Gastroesophageal sphincter (tissue), 4 donors: ENCODE results near the gene HS3ST3A1. TPM values are rescaled to one million over a fixed set of nuclear protein-coding genes. Genes with fewer than 3 reads are reported as not detected.

ENCODE experiments used
- ATAC-seq: fragments of 150-250 bp; one replicate; pipeline ENCODE4 v1.9.1; 2016; ENCODE audit warnings: mild to moderate bottlenecking, moderate library complexity
- H3K27ac ChIP-seq, 4 donors: fragments of 200-600 bp; sonication (generic) in 3 of 4; 1 replicate in 3 of 4; 2 replicates in 1 of 4; pipeline ENCODE4 v1.5.1; 2016 to 2019
- H3K27me3 ChIP-seq: fragments of 200-600 bp; sonication (generic); one replicate; pipeline ENCODE4 v1.5.1; 2019
- H3K36me3 ChIP-seq, 2 donors: fragments of 200-600 bp; sonication (generic); one replicate each; pipeline ENCODE4 v1.5.1; 2019; ENCODE audit warnings: control low read depth in 1 of 2
- H3K4me1 ChIP-seq, 3 donors: fragments of 200-600 bp; sonication (generic); 1 replicate in 2 of 3; 2 replicates in 1 of 3; pipeline ENCODE4 v1.5.1; 2016 to 2019; ENCODE audit warnings: control low read depth in 2 of 3
- H3K4me3 ChIP-seq, 2 donors: fragments of 200-600 bp; sonication (generic); one replicate each; pipeline ENCODE4 v1.5.1; 2019; ENCODE audit warnings: mild to moderate bottlenecking in 1 of 2, moderate library complexity in 1 of 2
- H3K9me3 ChIP-seq, 3 donors: fragments of 200-600 bp; sonication (generic); one replicate each; pipeline ENCODE4 v1.5.1; 2017 to 2019; ENCODE audit warnings: control low read depth in 2 of 3
- EP300 ChIP-seq: sonication (generic); formaldehyde crosslinking; IDR thresholded peaks from one replicate; pipeline ENCODE4 v1.6.1; 2017; ENCODE audit warnings: antibody characterized with exemption, mild to moderate bottlenecking
- POLR2A ChIP-seq, 2 donors: fragments of 450-650 bp; IDR thresholded peaks; one replicate each; pipeline ENCODE4 v1.6.1; 2017; ENCODE audit warnings: antibody characterized with exemption in 2 of 2, mild to moderate bottlenecking in 2 of 2, moderate library complexity in 1 of 2
- POLR2AphosphoS5 ChIP-seq: sonication (generic); formaldehyde crosslinking; IDR thresholded peaks from one replicate; pipeline ENCODE4 v1.6.1; 2017; ENCODE audit warnings: antibody characterized with exemption
- WGBS, 2 donors: methylation state at CpG; one replicate each; pipeline ENCODE4 v1.1.5; 2018; ENCODE audit warnings: low coverage in 1 of 2; 5-methylcytosine and 5-hydroxymethylcytosine counted together
- total RNA-seq, 4 donors: library from RNA; depleted of rRNA; stranded (reverse); fragments of >200 nt; gene quantifications; one replicate each; pipeline ENCODE4 v1.1.0, GENCODE V29; 2016
- TF ChIP-seq, protein P1 (sequence below), 4 experiments: fragments of 200-600 bp in 2 of 4; fragments of 450-650 bp in 2 of 4; sonication (generic) in 1 of 4; IDR thresholded peaks; one replicate each; pipeline ENCODE4 v1.5.1; 2017 to 2019; ENCODE audit warnings: antibody characterized with exemption in 4 of 4, mild to moderate bottlenecking in 2 of 4, moderate library complexity in 2 of 4

HS3ST3A1 gene
- total RNA-seq, 4 donors from 2014 or later, result 5.9 to 10.9 (median 8.9) TPM

DNA sequence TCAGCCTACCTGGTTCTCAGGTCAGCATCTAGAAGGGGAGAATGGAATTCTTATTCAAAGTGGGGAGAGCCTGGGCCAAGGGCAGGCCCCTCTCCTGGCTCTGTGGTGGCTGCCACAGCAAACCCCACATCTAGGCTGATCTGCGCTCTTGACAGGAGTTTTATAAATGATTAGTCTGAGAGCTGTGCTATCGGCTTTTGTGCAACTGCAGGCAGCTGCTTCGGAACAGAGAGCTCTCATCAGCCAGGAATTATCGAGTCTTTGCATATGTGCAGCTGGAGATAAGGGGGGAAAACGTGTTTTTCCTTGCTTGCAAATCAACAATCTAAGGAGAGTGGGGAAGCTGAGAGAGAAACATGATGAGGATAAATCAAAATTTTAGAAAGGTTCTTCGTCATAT lies 91.7 kb downstream of the HS3ST3A1 start:
- peaks cover 6% of the 10 kb centered on the region for H3K27me3 ChIP-seq
- H3K4me3 ChIP-seq, result no peak overlapping the region
- TF ChIP-seq EP300, result no peak
- no peak for TF ChIP-seq POLR2AphosphoS5
- TF ChIP-seq, protein P1, sequence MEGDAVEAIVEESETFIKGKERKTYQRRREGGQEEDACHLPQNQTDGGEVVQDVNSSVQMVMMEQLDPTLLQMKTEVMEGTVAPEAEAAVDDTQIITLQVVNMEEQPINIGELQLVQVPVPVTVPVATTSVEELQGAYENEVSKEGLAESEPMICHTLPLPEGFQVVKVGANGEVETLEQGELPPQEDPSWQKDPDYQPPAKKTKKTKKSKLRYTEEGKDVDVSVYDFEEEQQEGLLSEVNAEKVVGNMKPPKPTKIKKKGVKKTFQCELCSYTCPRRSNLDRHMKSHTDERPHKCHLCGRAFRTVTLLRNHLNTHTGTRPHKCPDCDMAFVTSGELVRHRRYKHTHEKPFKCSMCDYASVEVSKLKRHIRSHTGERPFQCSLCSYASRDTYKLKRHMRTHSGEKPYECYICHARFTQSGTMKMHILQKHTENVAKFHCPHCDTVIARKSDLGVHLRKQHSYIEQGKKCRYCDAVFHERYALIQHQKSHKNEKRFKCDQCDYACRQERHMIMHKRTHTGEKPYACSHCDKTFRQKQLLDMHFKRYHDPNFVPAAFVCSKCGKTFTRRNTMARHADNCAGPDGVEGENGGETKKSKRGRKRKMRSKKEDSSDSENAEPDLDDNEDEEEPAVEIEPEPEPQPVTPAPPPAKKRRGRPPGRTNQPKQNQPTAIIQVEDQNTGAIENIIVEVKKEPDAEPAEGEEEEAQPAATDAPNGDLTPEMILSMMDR (IDR thresholded peaks at IDR 0.05), result no peak
- TF ChIP-seq POLR2A (IDR thresholded peaks at IDR 0.05), result no peak
- H3K27ac ChIP-seq, result peak overlapping the region in 2 of 4 donors; percentile 43 to 49
- WGBS, 2 donors, result 23 to 27% methylated on average over 3 to 6 of the region's 6 CpGs
- H3K36me3 ChIP-seq, result no peaks in the 10 kb centered on the region
- no peaks in the 10 kb centered on the region for H3K9me3 ChIP-seq
- H3K4me1 ChIP-seq, result no peaks in the 10 kb centered on the region
- ATAC-seq, result no peak

DNA sequence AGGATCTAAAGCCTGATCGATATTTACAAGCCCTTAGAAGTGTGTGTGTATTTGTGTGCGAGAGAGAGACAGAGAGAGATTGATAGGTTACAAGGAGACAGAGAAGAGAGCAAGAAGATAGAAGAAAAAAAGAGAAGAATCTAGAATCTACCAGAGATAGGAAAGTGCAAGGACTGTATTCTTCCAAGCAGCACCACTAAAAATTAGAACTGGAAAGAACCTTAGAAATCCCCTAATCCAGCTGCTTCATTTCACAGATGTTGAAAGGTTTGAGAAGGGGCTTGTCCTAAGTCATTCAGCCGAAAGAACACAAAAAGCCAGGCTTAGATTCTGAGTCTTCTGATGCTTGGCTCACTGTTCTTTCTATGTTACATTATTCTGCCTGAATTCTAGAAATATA lies 92.2 kb downstream of the HS3ST3A1 start:
- Histone ChIP-seq H3K27ac (peak overlapping the region in 2 of 4 donors; percentile 43 to 49), H3K36me3 (no peaks in the 10 kb centered on the region), H3K9me3 (no peaks in the 10 kb centered on the region), H3K4me3 (no peak overlapping the region), H3K27me3 (peaks cover 6% of the 10 kb centered on the region), H3K4me1 (no peaks in the 10 kb centered on the region)
- ATAC-seq, result peak; percentile 34
- 31 to 43% methylated on average over 3 of the region's 3 CpGs for WGBS, 2 donors
- no peak for TF ChIP-seq POLR2AphosphoS5
- TF ChIP-seq POLR2A (IDR thresholded peaks at IDR 0.05), result no peak
- TF ChIP-seq, protein P1 (IDR thresholded peaks at IDR 0.05), result no peak
- TF ChIP-seq EP300, result no peak

DNA sequence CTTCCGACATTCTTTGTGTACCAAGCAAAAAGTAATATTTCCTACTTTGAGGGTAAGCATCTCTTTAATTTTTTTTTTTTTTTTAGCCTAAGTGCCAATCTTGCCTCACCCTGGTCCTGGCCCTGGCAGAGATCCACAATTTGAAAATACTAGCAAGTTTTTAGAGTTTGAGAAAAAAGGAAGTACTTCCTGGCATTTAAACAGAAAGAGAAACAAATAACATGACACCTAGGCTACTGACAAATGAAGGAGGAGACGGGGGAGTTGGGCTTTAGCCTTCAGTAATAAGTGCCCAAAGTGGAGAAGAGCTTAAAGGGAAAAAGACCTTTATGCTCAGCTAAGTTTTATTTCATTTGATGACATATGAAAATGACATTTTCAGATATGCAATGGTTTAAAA lies 92.8 kb downstream of the HS3ST3A1 start:
- Histone ChIP-seq H3K36me3 (no peaks in the 10 kb centered on the region), H3K27ac (no peak overlapping the region), H3K4me1 (no peaks in the 10 kb centered on the region), H3K9me3 (no peaks in the 10 kb centered on the region), H3K4me3 (no peak overlapping the region), H3K27me3 (peaks cover 6% of the 10 kb centered on the region)
- TF ChIP-seq, protein P1 (IDR thresholded peaks at IDR 0.05), result no peak
- no peak for TF ChIP-seq EP300
- no peak for TF ChIP-seq POLR2AphosphoS5
- no peak for TF ChIP-seq POLR2A (IDR thresholded peaks at IDR 0.05)
- WGBS, 2 donors, result 43 to 53% methylated on average over 2 of the region's 2 CpGs
- no peak for ATAC-seq

DNA sequence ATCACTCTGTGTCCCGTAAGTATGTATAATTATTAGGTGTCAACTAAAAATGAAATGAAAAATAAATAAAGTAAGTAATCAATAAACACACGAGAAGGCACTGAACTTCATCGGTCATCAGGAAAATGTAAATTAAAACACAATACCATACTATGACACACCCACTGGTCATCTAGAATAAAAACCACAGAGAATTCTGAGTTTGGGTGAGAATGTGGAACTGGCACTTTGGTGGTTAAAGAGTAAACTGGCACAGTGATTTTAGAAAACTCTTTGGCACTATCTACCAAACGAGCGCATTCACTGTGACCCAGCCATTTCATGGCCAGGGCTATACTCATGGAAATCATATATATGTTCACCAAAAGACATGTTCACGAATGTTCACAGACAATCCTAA lies 98.2 kb downstream of the HS3ST3A1 start:
- TF ChIP-seq, protein P1 (IDR thresholded peaks at IDR 0.05), result no peak
- no peak for TF ChIP-seq EP300
- TF ChIP-seq POLR2A (IDR thresholded peaks at IDR 0.05), result no peak
- no peak for TF ChIP-seq POLR2AphosphoS5
- no peak for ATAC-seq
- peaks cover 6% of the 10 kb centered on the region for H3K27me3 ChIP-seq
- H3K4me3 ChIP-seq, result no peak overlapping the region
- no peak overlapping the region for H3K27ac ChIP-seq
- no peaks in the 10 kb centered on the region for H3K9me3 ChIP-seq
- no peaks in the 10 kb centered on the region for H3K4me1 ChIP-seq
- WGBS, 2 donors, result 75 to 91% methylated on average over 6 of the region's 6 CpGs
- H3K36me3 ChIP-seq, result no peaks in the 10 kb centered on the region

DNA sequence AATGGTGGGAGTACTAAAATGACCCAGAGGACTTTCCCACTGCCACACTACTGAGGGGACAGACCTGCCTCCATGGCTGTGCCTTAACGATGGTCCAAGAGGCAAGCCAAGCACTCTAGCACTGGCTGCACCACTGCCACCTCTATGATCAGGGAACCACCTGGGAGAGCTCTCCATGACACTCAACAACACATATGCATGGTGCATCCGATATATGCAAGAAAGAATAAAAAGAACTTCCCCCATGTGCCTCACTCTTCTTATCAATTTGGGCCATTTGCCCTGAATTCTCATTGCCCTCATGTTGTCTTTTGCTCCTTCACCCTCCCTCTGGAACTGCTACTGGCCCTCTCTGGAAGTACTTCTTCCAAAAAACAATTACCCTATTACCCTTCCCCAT lies 99.5 kb downstream of the HS3ST3A1 start:
- peaks cover 6% of the 10 kb centered on the region for H3K27me3 ChIP-seq
- no peaks in the 10 kb centered on the region for H3K36me3 ChIP-seq
- TF ChIP-seq POLR2AphosphoS5 (no peak), POLR2A (IDR thresholded peaks at IDR 0.05) (no peak), EP300 (no peak)
- TF ChIP-seq, protein P1 (IDR thresholded peaks at IDR 0.05), result no peak
- H3K4me1 ChIP-seq, result no peaks in the 10 kb centered on the region
- H3K4me3 ChIP-seq, result no peak overlapping the region
- H3K9me3 ChIP-seq, result no peaks in the 10 kb centered on the region
- WGBS, 2 donors, result 83 to 86% methylated on average over 2 of the region's 2 CpGs
- H3K27ac ChIP-seq, result no peak overlapping the region
- ATAC-seq, result no peak
